Fibroblast of skin of right quadriceps (primary cell): ENCODE results near the gene RNU6-7.

ENCODE experiments used
- DNase-seq: peaks from one replicate; pipeline ENCODE4 v3.0.0-alpha.2; 2013

The RNU6-7 gene

GRCh38 chr14:32201816-32202490 lies at the start of gene RNU6-7:
TSS of gene RNU6-7 (plus strand) at chr14:32202045.
- peak; percentile 17 for DNase-seq

GRCh38 chr14:32166029-32166428 lies 35.8 kb upstream of the RNU6-7 start:
- no peak for DNase-seq

- no peak for DNase-seq
Measured at GRCh38 chr14:32166924-32167323, 34.9 kb upstream of the RNU6-7 start.

- DNase-seq: no peak
Measured at GRCh38 chr14:32167907-32168306, 33.9 kb upstream of the RNU6-7 start.

- DNase-seq: no peak
Measured at GRCh38 chr14:32169191-32169590, 32.7 kb upstream of the RNU6-7 start.

- no peak for DNase-seq
Measured at GRCh38 chr14:32171469-32171868, 30.4 kb upstream of the RNU6-7 start.

GRCh38 chr14:32183151-32184058 lies 18.4 kb upstream of the RNU6-7 start:
- no peak for DNase-seq

GRCh38 chr14:32185097-32185496 lies 16.7 kb upstream of the RNU6-7 start:
- DNase-seq: no peak

- DNase-seq: no peak
Measured at GRCh38 chr14:32186248-32186647, 15.6 kb upstream of the RNU6-7 start.

GRCh38 chr14:32189811-32190210 lies 12.0 kb upstream of the RNU6-7 start:
- DNase-seq: no peak

- DNase-seq: peak; percentile 24
Measured at GRCh38 chr14:32190673-32191072, 11.2 kb upstream of the RNU6-7 start.

- no peak for DNase-seq
Measured at GRCh38 chr14:32192712-32193373, 9.0 kb upstream of the RNU6-7 start.

- no peak for DNase-seq
Measured at GRCh38 chr14:32193532-32193931, 8.3 kb upstream of the RNU6-7 start.

GRCh38 chr14:32195636-32196035 lies 6.2 kb upstream of the RNU6-7 start:
- no peak for DNase-seq

- no peak for DNase-seq
Measured at GRCh38 chr14:32197919-32198318, 3.9 kb upstream of the RNU6-7 start.

GRCh38 chr14:32200368-32201192 lies 1.3 kb upstream of the RNU6-7 start:
- DNase-seq: no peak

GRCh38 chr14:32201193-32201815 lies 541 bp upstream of the RNU6-7 start:
- peak; percentile 38 for DNase-seq

GRCh38 chr14:32202491-32202997 lies 699 bp downstream of the RNU6-7 start:
- DNase-seq: no peak

- peak; percentile 87 for DNase-seq
Measured at GRCh38 chr14:32202998-32203882, 1.4 kb downstream of the RNU6-7 start, which contains the start of gene RNU6-8. TSS of gene RNU6-8 (minus strand) at chr14:32203269.

- no peak for DNase-seq
Measured at GRCh38 chr14:32203928-32204357, 2.1 kb downstream of the RNU6-7 start.

GRCh38 chr14:32205554-32205953 lies 3.7 kb downstream of the RNU6-7 start:
- DNase-seq: no peak
